Ecto neural progenitor cell (in vitro differentiated cells): Measurements from ENCODE around the gene OTOR.

ENCODE experiments used
- DNase-seq: peaks from one replicate; pipeline ENCODE4 v3.0.0-alpha.2; 2018; ENCODE audit warnings: low spot score

OTOR gene, protein sequence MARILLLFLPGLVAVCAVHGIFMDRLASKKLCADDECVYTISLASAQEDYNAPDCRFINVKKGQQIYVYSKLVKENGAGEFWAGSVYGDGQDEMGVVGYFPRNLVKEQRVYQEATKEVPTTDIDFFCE

DNA sequence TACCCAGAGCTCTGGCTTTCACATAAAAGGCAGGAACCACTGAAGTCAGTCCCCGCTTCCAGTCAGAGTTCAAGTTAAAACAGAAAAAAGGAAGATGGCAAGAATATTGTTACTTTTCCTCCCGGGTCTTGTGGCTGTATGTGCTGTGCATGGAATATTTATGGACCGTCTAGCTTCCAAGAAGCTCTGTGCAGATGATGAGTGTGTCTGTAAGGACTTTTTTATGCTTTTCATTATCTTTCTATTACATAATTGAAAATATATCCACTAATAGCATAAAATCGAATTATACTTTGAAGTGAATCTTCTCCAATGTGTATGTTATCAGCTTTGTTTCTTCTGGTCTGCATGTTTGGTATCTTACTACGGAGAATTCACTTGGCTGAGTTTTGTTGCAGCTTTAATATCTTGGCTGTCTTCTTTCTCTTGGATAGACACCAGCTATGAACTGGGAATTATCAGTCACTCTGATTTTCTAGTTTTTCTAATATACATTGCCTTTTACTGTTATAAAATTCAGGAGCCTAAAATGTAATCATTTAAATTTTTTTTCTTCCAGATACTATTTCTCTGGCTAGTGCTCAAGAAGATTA, at the start of gene OTOR:
Gene OTOR (plus strand): TSS at position 51 of the 593 bp plus-strand sequence. CDS start 44 bp downstream, at position 95.
- no peak for DNase-seq

DNA sequence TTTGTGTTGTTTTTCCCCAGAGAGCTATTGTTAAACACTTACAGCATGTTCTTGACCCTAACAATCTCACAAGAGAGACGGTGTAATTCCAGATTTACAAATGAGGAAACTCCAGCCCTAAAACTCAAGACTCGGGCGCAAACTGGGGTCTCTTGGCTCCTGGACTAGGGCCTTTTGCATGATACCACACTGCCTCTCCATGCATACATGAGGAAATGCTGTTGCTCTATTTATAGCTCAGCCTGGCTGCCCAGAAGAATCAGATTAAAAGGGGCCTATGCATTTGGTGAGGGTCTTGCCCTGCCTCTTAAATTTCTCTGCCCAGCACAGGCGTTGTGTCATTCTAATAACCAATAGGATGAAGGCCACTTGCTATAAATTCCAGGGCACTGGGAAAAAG, 48.9 kb upstream of the OTOR start:
- DNase-seq = no peak

DNA sequence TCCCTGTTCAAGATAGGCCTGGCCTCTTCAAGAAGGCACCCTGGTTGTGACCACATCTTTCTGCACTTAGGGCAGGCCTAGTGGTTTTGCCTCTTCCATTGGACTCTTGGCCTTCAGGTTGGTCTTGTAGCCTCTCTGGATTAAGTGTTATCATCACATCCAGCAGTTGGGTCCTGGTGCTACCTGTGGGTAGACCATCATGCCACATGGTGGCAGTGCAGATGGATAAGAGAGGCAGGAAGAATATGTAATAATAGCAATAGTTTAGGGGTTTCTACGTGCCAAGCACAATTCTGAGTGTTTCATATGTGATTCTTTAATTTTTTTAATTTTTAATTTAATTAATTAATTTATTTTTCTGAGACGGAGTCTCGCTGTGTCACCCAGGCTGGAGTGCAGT, 46.9 kb upstream of the OTOR start:
- no peak for DNase-seq

DNA sequence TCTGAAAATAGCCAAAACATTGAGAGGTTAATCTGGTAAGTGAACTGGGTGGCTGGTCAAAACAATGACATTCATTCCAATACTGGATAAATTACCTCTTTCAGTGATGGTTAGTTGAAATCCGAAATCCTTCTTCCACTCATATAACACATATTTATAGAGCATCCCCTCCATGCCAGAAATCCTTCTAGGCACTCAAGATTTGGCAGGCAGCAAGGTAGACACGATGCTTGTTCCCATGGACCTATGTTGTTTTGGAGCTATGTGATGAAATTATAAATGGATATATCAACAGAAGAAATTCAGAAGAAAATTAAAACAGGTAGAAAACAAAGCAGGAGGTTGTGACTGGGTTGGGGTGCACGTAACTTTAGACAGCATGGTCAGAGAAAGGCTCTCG, 44.6 kb upstream of the OTOR start:
- DNase-seq = no peak

DNA sequence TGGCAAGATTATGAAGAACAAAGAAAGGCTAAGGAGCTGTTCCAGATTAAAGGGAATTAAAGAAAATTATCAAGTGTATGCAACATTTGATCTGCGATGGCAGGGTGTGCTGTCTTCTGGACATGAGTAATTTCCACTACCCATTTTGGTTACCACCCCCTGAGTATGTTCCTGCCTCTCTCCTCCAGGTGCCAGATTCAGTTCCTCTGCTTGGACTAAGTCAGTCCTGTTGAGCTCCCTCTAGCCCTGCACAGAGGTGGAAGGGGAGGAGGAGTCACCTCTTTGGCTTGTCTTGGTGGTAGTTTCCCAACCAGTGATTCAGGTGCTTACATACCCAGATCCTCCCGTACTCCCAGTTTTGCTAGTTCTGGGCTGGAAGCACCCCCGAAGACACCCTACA, 40.5 kb upstream of the OTOR start:
- no peak for DNase-seq

DNA sequence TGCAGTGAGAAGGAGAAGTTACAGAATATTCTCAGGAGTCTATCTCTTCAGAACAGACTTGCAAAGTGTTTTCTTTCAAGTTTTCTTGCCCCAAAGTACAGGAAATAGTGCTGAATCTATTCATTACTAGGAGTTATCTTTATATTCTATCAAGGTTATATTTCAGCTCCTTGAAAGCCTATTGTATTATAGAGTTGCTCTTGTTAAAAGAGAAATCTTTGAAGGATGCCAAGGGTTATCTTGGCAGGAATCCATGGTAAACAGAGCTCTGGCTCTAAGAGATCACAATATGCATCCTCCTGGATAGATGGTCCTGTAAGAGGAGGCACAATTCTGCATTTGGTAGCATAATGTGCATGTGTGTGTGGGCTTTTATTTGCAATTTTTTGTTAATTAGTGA, 39.6 kb upstream of the OTOR start:
- no peak for DNase-seq

DNA sequence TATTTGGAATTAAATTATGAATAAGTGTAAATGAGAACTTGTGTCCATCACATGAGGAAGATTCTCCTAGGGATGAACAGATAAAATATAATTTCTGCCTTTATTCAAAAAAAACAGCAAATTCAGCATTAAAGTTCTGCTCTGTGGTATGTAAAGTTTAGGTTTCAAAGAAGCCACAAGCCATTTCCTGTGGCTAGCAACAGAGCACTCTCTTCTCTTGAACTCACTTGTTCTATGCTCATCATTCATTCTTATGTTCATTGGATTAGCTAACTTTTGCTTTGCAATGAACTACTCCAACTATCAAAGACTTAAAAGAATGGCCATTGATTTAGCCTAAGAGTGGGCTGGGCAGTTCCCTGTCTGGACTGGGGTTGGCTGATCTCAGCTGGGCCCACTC, 39.1 kb upstream of the OTOR start:
- DNase-seq = no peak

DNA sequence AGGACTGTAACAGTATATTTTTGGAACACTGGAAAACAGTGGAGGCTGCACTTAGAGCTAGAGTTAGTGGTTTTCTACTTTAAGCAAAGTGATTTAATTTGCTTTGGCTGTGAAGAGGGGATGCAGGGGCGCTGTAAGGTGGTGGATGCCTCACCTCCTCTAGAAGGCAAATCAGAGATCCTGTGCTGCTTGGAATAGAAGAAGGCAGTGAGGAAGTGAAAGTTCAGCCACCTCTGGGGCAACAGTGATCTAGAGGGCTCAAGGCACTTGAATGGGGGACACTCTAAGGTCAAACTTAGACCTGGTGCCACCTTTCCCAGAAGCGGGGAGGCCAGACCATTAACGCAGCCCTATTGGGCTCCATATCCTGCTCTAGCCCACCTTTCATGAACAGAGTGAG, 37.4 kb upstream of the OTOR start:
- DNase-seq = no peak

DNA sequence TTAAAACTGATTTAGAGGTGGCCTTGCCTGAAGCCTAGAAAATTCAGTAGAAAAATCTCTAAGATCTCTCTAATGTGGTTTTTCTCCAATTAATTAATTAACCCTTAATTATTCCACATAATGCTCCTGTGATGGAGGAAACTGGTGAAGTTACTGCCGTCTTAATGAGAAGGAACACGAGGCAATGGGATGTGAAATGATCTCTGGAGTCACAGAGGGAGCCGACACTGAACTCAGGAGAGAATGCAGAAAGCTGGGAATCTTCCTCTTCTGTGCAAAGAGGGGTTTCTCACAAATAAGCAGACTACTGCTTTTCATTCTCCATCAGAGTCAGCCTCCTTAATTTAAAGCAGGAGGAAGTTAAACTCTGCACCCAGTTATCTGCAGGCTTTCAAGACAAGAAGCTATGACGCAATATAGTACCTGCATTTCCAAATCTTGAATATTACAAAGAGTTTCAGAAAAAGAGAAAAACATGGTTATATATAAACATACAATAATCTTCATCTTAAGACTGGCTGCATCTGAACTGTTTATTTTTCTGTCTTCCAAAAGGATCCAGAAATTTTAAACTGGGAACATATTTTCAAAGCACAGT, 36.4 kb upstream of the OTOR start:
- no peak for DNase-seq

DNA sequence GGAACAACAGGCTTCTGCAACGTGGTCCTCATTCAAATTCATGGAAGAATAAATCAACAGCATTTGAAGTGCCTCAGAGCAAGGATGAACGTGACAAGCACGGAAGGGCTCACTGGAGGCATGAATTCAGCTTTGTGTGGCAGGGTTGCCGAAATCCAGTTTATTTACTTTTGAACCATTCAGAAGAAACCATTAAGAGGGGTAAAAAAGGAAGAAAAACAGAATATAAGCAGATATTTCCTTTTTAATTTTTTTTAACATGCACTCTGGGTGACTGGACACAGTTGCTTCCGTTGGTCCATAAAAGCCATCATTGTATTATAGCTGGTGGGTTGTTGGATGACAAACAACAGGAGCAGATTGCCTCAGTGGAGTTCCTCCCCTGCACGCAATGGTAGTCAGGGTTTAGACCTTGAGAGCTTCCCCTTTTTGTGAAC, 35.6 kb upstream of the OTOR start:
- no peak for DNase-seq

DNA sequence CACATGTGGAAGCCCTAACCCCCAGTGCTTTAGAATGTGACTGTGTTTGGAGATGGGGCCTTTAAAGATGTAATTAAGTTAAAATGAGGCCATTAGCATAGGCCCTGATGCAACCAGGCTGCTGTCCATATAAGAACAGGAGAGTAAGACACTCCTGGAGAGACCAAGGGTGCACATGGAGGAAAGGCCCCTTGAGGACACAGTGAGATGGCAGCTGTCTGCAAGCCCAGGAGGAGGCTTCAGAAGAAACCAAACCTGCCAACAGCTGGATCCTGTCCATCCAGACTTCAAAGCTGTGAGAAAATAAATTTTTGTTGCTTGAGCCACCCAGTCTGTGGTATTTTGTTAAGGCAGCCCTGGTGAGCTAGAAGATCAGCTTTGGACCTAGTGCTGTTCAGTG, 35.1 kb upstream of the OTOR start:
- DNase-seq = no peak

DNA sequence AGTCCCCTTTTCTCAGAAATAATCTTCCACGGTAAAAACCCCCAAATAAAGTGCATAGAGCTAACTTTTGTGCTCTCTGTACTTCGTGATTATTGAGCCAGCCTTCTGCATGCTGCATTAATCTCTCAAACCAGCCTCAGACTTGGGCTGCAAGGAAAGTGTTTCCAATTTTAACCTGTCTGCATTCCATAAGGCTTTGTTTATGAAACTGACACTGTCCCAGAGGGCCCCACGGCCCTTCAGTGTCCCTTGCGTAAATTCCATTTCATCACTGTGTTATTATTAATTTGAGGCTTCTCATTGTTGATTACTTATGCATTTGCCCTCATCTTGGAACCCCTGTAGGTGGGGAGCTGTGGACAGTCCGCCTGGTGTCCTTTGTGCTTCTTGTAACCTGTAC, 33.9 kb upstream of the OTOR start:
- DNase-seq = no peak

DNA sequence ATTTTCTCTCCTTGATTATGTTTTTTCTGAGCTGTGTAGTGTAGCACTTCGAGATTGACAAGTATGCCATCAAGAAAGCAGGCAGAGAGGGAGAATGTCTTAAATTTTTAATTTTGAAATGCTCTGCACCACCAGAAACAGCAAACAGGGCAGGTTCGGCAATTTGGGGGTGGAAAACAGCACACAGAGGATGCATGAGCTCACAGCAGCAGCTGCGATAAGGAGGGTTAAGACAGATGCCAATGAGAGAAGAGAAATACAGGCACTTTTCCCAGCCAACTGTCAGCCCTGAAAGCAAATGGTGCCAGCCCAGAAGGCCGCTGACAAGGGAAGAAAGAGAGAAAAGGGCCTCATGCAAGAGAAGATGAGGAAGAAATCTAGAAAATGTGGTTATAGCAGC, 33.4 kb upstream of the OTOR start:
- DNase-seq = no peak

DNA sequence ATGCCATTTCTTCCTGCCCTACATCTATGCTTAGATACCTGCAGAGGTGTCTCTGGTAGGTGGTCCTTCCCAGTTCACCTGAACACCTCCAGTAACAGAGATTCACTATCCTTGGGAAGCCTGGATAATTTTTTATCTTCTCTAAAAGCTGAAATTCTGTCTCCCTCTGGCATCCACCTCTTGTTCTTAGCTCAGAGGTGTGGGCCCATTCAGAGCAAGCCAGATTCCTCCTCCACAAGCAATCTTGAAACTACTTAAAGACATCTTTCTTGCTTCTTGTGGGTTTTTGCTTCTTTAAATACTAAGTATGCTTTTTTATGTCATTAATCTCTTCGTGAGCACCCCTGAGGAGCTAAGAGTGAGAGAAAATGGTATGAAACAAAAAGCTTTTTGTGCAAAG, 28.7 kb upstream of the OTOR start:
- no peak for DNase-seq

DNA sequence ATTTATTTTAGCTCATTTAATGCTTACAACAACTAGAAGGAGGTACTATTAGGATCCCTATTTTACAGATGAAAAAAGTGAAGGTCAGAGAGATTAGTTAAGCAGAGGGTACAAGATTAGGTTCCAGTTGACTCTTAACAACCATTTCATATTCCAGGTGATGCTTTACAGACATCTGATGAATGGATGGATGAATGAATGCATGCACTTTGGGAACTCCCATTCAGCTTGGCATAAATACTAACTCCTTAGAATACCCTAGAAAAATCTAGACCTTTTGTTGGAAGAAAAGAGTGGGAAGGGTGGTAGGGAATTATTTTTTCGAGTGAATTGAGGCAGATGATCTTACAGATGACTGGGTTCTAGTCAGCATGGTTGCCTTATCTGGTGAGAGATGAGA, 19.1 kb upstream of the OTOR start:
- no peak for DNase-seq

DNA sequence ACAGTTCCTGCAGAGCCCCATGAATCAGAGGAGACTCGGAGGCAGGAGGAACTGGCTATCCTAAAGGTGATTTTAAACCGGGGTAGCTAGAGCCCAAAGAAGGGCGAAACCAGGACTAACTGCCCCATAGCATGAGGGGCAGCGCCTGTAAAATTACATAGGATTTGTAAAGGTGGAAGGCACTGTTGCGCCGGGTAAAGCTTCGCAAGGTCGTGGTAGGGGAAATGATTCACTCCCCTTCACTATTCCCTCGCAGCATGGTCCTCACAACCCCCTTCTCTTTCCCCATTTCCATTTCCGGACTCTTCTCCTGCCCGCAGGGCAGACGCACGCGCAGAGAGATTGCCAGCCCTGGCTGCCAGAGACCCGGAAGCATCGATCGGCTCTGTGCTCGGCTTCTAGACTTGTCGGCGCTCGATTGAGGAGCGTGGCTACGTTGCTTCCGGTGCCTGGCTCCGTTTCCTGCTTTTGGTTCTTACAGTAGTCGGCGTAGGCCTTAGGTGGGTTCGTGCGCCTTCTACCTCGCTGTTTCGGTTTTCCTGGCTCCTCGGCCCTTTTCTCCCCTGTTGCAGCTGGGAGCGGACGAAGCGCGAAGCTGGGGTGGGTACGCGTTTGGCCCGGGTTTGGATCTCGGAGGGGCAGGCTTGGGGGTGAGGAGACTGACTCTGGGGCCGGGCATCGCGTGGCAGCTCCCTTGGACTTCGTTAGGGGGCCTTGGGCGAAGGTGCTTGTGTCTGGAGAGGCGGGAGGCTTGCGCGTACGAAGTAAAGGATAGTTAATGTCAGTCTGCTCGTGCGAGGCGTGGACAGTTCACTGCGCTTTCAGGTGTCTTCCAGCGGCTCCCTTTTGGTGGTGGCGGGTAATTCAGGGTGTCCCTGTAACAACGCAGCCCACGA, 18.3 kb upstream of the OTOR start, which contains the start of gene SNRPB2:
Gene SNRPB2 (plus strand): TSS at position 462 of the 896 bp plus-strand sequence. CDS start 1,677 bp downstream, outside the sequence.
- peak; percentile 91 for DNase-seq

DNA sequence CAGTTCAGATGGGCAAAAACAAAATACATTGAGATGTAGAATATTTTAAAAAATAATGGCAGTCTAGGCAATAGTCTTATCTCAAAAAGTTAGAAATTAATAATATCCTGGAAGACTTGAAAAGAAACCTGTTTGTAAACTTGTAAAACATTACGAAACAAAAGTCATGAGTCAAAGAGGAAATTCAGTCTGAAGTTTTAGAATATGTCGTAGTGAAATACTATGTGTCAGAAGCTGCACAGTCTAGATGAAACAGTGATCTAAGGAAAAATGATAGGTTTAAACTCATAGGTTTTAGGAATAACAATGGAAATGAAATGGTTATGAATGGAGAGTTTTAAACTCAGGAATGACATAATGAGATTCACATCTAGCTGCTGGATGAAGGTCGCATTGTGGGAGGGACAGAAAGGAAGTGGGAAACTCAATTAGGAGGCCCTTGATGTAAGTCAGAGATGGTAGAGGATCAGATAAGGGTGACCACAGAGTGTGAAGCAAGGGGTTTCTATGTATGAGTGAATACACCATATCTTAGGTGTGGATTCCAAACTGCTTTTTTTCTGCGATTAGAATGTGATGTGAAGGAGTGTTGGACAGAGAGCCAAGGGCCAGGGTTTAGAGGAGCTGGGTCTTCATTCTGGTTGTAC, 15.5 kb upstream of the OTOR start:
- DNase-seq = no peak

DNA sequence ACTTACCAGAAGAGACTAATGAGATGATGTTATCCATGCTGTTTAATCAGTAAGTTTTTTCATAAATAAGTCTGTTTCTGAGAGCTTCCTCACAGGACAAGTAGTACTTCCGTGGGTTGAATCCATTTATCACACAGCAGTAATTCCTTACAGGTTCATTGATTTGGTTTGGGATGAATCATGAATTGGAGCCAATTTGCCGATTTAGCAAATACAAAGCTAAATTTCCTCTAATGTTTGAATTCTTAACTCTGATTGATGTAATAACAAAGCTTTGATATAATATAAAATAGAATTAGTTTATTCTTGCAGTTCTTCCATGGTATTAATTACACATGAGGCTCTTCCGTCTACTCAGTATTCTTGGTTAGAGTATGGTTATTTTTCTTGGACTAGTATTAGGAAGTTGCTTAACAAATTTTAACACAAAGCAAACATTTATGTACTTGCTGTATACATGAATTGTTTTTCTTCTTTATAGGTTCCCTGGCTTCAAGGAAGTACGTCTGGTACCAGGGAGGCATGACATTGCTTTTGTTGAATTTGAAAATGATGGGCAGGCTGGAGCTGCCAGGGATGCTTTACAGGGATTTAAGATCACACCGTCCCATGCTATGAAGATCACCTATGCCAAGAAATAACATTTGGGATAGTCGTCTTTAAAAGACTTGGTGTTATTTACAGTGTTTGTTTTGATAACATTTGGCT, 7.6 kb upstream of the OTOR start:
- no peak for DNase-seq

DNA sequence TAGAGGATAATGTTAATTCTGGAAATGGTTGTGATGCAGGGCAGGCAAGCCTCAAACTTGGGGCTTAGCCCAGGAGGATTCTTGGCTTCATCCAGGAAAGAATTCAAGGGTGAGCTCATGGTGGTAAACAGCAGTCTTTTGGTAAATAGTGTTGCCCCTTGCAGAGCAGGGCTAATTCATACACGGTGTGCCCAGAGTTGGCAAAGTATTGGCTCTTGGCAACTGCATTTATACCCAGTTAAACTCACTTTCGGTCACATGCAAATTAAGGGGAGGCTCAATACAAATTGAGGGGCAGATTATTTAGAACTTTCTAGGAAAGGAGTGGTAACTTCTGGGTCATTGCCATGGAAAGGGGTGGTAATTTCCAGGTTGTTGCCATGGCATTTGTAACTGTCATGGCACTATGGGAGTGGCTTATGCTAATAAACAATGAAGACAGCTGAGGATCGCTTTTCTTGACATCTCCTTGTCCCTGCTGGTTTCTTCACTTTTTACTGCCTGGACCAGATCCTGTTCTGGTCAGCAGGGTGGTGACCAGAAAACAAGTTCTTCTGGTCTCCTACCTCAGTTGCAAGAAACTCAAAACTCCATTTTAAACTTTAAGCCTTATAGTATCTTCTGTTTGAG, 3.9 kb upstream of the OTOR start:
- no peak for DNase-seq

DNA sequence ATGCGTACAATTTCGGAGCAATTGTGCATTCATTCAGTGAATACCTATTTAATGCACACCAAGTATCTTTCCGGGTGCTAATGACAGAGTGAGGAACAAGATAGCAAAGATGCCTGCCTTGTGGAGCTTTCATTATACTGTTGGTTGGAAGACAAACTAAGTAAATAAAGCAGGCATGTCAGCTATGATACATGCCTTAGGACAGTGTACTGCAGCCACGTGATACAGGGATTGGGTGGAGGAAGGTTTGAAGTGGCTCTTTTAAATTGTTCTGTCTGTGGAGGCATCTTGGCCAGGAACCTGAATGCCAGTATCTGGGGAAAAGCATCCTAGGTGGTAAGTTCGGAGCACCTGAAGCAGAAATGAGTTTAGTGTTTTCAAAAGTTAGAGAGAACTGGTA, 3.0 kb upstream of the OTOR start:
- DNase-seq = no peak

DNA sequence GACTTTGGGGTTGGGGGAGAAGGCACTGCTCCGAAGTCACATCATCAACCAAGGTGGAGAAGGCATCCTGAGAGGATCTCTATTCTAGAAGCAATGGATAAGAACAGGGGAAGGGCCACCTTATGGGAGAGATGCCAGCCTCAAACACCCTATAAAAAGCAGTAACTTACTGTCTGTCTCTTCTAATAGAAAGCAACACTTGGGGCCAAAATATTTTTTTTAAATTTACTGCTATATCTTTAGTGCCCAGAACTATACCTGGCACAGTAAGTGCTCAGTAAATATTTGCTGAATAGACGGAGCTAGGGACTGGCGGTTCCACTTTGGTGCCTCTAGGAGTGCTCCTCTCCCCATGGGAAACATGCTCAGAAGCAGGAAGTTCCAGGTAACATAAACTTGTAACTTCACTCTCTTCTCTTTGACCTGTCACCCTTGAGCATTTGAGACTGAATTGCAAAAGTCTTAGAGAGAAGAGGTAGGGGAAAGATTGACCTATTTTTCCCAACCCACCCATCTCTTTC, 807 bp upstream of the OTOR start:
- DNase-seq = no peak
